NCI-H2029 treated with DMSO at 0.1 percent for 48 hours (cell line): ENCODE data around the gene TMEM120A.

Experiments used
- DNase-seq: peaks from one replicate; lab custom pipeline; 2025; lab: John Stamatoyannopoulos, UW

TMEM120A gene

DNA sequence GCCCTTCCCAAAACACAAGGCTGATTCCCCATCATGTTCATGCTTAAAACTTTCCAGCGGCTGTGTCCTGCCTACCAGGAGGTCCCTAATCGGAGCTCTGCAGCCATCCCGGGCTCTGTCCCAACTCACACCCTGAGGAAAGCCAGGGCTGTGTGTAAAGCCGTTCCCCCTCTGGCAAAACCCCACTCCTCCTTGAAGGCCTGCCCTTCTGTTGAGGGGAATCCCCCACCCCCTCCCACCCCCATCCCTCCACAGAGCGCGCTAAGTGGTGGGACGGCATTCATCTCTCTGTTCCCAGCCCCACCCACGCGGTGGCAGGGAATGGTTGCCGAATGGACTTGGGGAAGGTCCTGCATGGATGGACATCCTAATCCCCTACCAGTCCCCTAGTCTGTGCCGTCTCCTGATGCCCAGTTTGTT lies 667 bp upstream of the TMEM120A start:
- no peak for DNase-seq

DNA sequence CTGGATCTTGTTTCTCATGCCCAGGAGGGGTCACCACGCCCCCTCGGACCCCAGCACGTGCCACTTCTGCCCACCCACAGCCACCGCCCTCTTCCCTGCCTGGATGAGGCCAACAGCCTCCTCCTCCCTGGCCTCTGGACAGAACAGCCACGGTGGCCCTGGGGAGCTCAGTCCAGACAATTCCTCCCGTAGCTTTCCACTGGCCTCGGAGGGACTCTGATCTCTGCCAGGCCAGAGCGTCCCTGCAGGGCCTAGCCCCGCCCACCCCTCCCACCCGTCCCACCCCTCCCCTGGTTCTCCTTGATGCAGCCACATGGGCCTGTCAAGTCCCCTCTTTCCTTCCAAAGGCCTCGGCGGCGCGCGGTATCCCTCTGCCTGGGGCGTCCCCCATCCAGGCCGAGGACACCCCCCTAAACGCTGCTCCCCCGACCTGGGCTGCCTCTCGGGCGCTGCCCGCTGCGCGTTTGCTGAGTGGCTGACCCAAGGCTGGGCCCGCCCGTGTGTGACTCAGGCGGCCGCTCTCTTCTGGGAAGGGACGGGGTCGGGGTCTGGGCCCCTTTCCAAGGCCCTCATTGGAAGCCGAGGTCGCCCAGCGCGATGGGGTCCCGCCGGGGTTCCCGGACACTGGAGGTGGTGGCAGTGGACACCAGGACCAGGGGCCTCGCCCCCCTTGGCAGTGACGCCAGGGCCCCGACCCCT lies 557 bp downstream of the TMEM120A start:
- DNase-seq, result no peak

DNA sequence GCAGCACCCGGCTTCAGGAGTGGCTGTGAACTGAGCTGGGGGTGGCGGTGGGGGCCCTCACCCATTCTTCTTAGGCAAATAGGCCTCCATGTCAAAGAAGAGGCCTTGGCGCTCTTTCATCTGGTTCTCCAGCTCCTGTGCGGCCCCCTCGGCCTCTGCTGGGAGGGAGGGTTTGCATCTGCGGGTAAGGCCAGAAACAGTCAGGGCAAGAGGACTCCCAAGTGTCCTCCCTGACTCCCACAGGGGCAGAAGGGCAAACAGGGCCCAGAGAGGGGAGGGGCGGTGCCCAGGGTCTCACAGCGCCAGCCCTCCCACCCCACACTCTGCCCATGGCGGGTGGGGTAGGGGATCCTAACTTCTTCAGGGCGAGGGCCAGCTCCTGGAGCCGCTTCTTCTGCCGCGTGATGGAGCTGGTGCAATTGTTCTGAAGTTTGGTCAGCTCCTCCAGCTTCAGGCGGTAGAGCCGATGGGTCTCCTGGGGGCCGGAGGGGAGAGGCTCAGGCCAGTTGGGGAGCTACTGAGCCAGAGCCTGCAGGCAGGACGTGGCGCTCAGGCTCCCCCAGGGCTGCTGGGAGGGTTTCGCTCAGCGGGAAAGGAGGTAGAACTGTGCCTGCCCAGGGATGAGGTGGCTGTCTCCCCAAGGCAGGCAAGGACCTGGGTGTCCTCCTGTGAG lies 2.2 kb downstream of the TMEM120A start:
- no peak for DNase-seq

DNA sequence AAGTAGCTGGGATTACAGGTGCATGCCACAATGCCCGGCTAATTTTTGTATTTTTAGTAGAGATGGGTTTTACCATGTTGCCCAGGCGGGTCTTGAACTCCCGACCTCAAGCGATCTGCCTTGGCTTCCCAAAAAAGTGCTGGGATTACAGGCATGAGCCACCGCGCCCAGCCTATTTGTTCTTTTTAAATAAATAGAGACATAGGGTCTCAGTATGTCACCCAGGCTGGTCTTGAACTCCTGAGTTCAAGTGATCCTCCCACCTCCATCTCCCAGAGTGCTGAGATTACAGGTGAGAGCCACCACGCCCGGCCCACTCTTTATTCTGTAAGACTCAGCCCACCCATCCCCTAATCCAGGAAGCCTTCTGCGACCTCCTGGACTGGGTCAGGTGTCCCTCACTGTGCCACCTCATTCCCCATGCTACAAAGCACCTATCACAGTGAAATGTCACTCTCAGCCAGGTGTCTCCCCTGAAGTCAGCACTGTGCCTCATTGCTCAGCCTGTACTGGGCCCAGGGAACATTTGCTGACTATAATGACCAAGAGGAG lies 2.8 kb downstream of the TMEM120A start:
- no peak for DNase-seq

DNA sequence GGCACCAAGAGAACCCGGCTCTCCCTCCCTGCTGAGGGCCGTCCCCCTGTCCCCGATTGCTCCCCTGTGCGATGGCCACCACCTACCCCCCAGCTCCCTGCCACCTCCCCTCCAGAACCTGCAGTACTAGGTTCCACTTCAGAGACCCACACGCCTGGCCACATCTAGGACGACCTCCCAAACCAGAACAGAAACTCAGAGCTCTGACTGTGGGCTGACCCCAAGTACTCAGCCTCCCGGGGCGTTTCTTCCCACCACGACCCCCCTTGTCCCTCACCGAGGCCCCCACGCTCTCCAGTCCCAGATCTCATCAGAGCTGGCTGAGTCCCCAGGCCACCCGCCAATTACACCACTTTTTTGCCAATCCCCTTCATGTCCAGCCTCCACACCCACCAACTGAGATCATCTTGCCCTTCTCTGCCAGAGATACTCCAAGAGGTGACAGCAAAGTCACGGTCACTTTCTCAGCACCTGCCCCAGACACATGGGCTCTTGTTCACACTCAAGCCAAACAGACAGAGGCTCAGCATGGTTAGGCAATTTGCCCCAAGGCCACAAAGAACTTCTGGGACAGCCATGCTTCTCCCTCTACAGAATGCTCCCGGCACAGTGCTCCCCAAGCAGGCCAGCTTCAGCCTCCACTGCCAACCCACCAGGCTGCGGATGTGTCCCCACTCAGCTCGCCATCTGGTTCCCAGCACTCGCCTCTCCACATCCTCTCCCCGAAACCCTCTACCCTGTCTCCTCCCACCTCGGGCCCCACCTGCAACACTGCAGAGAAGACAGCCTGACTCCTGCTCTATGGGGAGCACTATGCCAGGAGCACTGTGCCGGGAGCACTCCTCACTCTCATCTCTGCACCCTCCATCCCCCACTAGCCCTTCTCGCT lies 4.7 kb downstream of the TMEM120A start:
- no peak for DNase-seq

DNA sequence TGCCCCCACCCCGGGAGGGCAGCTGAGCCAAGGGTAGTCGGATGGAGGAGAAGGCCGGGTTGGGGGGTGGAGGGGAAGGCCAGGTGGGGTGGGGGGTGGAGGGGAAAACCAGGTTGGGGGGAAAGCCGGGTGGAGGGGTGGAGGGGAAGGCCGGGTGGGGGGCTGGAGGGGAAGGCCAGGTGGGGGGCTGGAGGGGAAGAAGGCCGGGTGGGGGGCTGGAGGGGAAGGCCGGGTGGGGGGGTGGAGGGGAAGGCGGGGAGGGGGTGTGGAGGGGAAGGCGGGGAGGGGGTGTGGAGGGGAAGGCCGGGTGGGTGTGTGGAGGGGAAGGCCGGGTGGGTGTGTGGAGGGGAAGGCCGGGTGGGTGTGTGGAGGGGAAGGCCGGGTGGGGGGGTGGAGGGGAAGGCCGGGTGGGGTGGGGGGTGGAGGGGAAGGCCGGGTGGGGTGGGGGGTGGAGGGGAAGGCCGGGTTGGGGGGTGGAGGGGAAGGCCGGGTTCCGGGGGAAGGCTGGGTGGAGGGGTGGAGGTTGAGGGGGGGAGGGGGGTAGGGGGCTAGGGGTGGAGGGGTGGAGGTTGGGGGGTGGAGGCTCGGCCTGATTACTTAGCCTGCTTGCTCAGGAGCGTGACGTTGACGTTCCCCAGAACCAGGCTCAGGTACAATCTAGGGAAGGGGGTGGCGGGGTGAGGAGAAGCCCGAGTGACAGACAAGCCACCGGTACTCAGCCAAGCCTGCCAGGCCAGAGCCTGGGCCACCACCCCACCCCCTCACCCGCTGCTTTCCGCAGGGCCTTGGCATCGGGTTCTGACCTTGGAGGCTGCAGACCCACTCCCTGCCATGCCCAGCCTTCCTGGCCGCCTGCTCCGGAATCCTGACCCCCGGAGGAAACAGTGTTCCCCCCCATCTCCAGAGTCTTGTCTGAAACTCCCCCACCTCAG lies 5.6 kb downstream of the TMEM120A start:
- DNase-seq, result no peak

DNA sequence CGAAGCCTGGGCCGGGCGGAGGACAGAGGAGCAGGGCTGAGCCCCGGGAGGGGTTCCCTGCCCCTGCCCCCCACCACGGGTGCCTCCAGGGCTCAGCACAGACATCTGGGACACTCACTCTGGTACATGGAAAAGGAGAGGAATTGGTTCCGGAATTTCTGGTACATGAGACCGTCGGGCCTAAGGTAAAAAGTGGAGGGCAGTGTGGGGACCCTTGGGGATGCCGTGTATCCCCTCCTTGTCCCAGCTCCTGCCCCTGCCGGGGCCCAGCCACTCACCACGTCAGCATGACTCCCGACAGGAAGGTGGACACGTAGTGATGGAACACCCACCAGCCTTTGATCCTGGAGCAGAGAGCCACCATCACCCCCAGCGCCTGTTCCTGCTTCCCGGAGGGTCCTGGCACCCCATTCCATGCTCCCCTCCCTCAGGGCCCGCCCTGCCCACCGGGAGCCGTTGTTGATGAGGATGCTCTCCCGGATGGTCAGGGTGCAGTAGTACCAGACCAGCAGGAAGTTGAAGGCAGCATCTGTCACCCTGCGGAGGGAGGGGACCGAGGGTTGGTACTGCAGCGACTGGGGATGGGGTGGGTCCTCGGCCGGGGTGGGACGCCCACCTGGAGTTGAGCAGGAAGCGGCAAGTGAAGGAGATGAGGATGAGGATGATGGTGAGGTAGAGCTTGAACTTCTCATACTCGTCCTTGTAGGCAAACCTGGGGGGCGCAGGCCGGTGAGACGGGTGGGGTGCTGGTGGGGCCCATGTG lies 6.4 kb downstream of the TMEM120A start:
- DNase-seq, result no peak

DNA sequence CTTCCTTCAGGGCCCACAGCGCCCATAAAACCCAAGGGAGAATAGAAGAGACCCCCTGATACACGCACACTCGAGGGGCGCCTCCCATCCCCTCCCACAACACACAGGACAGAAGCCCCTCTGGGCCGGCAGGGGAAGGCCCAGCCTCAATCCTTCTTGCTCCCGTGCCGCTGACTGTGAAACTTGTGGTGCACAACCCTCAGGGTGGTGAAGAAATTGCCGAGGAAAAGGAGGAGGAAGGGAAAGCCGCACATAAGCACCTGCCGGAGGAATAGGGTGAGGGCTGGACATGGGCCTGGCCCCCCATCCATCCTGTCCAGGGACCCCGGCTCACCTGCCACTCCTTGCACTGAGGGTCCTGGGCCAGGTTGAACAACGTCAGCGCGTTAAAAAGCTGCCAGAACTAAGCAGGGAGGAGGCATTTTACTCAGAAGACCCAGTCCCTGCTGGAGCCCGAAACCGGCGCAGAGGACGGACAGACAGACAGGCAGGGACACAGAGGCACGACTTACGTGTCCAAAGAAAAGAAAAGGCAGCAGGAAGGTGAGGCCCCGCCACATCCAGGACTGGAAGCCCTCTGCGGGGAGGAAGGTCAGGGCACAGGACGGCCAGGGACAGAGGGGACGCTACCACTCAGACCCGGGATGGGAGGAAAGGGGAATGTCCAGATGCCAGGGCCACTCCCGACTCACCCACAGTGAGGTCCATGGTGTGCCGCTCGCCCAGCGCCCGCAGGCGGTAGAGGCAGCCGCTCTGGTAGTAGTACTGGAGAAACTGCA lies 7.2 kb downstream of the TMEM120A start:
- no peak for DNase-seq

DNA sequence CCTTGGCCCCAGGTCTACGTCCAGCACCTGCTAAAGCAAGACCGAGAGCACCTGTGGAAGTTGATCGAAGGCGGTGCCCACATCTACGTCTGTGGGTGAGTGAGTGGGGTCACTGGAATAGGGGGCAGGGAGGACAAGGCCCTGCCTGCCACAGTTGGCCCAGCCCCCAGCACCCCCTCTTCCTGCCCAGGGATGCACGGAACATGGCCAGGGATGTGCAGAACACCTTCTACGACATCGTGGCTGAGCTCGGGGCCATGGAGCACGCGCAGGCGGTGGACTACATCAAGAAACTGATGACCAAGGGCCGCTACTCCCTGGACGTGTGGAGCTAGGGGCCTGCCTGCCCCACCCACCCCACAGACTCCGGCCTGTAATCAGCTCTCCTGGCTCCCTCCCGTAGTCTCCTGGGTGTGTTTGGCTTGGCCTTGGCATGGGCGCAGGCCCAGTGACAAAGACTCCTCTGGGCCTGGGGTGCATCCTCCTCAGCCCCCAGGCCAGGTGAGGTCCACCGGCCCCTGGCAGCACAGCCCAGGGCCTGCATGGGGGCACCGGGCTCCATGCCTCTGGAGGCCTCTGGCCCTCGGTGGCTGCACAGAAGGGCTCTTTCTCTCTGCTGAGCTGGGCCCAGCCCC lies 8.1 kb downstream of the TMEM120A start:
- no peak for DNase-seq

DNA sequence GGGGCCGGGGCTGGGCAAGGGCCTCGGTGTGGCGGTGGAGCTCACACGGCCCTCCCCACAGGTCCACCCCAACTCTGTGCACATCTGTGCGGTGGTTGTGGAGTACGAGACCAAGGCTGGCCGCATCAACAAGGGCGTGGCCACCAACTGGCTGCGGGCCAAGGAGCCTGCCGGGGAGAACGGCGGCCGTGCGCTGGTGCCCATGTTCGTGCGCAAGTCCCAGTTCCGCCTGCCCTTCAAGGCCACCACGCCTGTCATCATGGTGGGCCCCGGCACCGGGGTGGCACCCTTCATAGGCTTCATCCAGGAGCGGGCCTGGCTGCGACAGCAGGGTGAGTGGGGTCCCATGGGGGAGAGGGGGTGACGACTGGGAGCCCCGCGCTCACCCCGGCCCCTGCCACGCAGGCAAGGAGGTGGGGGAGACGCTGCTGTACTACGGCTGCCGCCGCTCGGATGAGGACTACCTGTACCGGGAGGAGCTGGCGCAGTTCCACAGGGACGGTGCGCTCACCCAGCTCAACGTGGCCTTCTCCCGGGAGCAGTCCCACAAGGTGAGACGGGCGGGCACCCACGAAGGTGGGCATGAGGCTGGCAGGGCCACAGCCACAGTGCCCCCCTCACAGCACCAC lies 8.8 kb downstream of the TMEM120A start:
- no peak for DNase-seq

DNA sequence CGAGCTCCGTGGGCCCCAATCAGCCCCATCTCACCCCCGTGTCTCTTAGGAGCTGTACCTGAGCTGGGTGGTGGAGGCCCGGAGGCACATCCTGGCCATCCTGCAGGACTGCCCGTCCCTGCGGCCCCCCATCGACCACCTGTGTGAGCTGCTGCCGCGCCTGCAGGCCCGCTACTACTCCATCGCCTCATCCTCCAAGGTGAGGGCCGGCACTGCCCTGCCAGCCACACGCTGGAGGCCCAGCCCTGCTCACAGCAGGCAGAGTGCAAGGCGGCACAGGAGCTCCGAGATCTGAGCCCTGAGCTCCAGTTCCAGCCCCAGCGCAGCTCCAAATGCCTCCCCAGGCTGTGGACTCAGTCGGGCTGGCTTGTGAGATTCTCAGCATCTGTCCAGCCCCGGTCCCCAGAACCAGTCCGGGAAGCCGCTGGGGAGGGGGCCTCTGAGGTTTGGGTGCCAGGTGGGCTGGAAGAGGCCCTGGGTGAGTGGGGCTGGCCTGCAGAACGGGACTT lies 9.3 kb downstream of the TMEM120A start:
- no peak for DNase-seq

DNA sequence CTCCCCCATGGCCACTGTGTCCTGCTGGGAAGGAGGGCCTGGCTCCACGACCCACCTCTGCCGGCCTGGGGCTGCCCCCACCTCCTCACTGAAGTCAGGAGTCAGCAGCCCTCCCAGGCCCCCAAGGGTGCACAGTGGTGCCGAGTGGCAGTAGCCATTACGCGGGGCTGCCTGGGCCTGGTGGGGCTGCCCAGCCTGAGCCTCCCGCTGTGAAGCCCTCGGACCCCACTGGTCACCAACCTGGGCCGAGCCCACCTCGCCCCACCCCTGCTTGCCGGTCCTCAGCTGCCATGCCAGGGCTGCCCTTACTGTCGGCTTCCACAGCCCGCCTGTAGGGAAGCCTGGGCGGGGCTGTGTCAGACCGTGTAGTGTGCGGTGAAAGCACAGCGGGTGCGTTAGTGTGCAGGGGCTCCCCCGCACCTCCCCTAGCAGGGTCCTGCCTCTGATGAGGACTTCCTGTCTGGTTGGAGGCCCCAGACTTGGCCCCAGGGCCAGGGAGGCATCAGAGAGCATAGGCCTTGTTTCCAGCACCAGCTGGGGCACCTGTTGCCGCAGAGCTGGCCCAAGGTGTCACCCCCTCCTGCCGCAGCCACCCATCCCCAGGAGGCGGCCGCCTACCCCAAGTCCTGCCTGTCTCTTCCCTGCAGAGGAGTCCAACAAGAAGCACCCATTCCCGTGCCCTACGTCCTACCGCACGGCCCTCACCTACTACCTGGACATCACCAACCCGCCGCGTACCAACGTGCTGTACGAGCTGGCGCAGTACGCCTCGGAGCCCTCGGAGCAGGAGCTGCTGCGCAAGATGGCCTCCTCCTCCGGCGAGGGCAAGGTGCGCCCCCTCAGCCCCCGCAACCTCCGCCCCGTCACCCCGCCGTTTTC lies 10.0 kb downstream of the TMEM120A start:
- DNase-seq, result no peak

DNA sequence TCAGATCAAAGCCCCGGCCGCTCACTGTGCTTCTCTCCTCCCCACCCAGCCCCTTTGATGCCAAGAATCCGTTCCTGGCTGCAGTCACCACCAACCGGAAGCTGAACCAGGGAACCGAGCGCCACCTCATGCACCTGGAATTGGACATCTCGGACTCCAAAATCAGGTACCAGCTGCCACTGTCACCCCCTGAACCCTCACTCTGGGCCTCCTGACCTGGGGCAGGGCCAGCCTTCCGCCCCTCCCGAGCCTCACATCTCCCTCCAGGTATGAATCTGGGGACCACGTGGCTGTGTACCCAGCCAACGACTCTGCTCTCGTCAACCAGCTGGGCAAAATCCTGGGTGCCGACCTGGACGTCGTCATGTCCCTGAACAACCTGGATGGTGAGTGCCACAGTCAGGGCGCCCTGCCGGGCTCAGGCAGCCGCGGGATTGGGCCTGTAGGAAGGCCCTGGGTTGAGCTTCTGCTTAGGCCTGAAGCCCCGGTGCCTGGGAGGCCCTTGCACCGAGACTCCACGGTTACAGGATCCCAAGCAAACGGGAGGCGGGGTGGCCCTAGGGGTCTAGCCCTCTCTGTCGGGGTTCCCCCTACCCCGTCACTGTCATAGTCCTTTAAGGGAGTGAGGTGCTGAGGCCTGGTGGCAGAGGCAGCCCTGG lies 10.8 kb downstream of the TMEM120A start:
- no peak for DNase-seq

DNA sequence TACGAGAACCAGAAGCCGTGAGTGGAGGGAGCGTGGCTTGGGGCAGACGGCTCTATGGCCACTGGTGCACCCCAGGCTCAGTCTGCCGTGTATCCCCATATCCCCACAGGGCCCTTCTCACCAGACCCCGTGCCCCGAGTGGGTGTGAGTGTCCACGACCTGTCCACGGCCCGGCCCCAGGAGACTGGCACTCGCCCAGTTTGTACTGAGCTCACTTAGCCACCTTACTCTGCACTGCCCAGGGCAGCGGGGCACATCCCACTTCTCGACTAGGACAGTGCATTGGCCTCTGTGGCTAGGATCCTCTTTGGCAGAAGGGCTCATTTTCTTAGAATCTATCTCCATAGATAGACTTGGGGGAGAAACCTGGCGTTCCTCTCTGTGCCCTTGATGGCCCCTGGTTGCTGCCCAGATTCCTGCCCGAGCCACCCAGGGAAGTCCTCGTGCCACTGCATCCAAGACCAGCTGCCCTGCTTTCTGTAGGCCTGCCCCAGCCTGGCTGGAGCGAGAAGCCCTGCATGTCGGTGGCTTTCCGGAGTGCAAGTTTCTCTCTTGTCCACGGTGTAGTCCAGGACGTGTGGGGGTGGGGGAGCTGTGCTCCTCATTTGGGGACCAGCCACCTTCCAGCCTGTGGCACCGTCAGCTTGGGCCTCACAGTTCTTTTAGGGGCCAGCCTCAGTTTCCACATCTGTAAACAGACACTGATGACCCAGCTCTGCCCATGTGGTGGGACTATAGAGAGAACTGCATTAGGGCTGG lies 11.9 kb downstream of the TMEM120A start:
- DNase-seq, result no peak

DNA sequence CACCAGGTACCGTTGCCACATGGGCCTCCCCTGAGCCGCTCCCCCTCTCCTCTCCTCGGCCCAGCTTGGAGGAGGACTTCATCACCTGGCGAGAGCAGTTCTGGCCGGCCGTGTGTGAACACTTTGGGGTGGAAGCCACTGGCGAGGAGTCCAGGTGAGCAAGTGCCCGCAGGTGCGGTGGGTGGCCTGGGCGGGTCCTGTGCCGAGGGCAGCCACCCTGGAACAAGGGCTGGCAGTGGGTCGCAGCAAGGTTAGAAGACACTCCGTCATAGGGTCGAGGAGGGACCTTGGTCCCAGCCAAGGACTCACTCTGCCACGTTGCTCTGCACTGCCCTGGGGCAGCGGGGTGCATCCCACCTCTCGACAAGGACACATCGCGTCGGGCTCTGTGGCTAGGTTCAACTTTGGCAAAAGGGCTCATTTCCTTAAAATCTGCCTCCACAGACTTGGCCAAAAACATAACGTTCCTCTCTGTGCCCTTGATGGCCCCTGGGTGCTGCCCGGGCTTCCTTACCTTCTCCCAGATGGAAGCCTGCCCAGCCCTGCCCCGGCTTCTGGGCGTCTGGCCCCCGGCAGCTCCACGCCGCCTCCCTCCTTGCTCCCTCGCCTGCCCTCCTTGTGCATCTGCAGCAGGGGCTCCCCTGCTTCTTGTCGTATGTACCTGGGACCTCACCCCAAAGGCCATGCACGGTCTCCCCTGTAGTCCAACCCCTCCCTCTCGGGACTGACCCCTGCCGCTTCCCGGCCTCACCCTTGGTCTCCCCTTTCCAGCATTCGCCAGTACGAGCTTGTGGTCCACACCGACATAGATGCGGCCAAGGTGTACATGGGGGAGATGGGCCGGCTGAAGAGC lies 12.7 kb downstream of the TMEM120A start:
- DNase-seq, result no peak

DNA sequence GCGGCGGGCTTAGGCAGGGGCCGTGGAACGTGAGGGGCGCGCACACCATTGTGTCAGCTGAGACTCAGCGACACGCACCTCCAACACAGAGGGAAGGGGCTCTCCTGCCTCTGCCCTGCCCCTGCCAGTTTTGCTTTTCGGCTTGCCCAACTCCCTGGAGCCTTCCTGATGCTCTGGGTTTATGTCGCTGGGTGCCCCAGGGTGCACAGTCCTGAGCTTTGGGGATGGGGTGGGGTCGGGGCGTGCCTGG lies 13.3 kb downstream of the TMEM120A start:
- no peak for DNase-seq
